ENCODE data around the gene HIC2.
"Not testable (repeated sequence)": the region's sequence is repeated elsewhere in the genome, so short reads cannot be mapped to it uniquely, and the experiment has no call there.

HIC2 gene

GRCh38 chr22:21472984-21473383 lies 55.8 kb downstream of the HIC2 start:
- POLR2A ChIA-PET; H3K27ac ChIP-seq (ENCODE audit: extremely low read depth, low read depth, low read length); H3K4me1 ChIP-seq (ENCODE audit: control insufficient read depth, insufficient read depth, low read length); CTCF ChIA-PET; H3K36me3 ChIP-seq (ENCODE audit: control insufficient read depth in 2 of 2, insufficient read depth in 1 of 2, low read length in 2 of 2); H3K4me3 ChIP-seq (ENCODE audit: low read depth, low read length); H3K9me3 ChIP-seq (ENCODE audit: control insufficient read depth, insufficient read depth, low read depth, low read length): not testable (repeated sequence)

GRCh38 chr22:21473664-21474063 lies 56.5 kb downstream of the HIC2 start:
- H3K4me1 ChIP-seq (ENCODE audit: control insufficient read depth, insufficient read depth, low read length); POLR2A ChIA-PET; H3K9me3 ChIP-seq (ENCODE audit: control insufficient read depth, insufficient read depth, low read depth, low read length); H3K27ac ChIP-seq (ENCODE audit: extremely low read depth, low read depth, low read length); H3K36me3 ChIP-seq (ENCODE audit: control insufficient read depth in 2 of 2, insufficient read depth in 1 of 2, low read length in 2 of 2); CTCF ChIA-PET; H3K4me3 ChIP-seq (ENCODE audit: low read depth, low read length): not testable (repeated sequence)

GRCh38 chr22:21484039-21484438 lies 66.9 kb downstream of the HIC2 start:
- H3K36me3 ChIP-seq (ENCODE audit: control insufficient read depth in 2 of 2, insufficient read depth in 1 of 2, low read length in 2 of 2); POLR2A ChIA-PET; H3K9me3 ChIP-seq (ENCODE audit: control insufficient read depth, insufficient read depth, low read depth, low read length); CTCF ChIA-PET; H3K4me3 ChIP-seq (ENCODE audit: low read depth, low read length); H3K4me1 ChIP-seq (ENCODE audit: control insufficient read depth, insufficient read depth, low read length); H3K27ac ChIP-seq (ENCODE audit: extremely low read depth, low read depth, low read length): not testable (repeated sequence)

GRCh38 chr22:21487723-21488122 lies 70.6 kb downstream of the HIC2 start:
- H3K36me3 ChIP-seq (ENCODE audit: control insufficient read depth in 2 of 2, insufficient read depth in 1 of 2, low read length in 2 of 2); POLR2A ChIA-PET; CTCF ChIA-PET; H3K27ac ChIP-seq (ENCODE audit: extremely low read depth, low read depth, low read length); H3K9me3 ChIP-seq (ENCODE audit: control insufficient read depth, insufficient read depth, low read depth, low read length); H3K4me3 ChIP-seq (ENCODE audit: low read depth, low read length); H3K4me1 ChIP-seq (ENCODE audit: control insufficient read depth, insufficient read depth, low read length): not testable (repeated sequence)

GRCh38 chr22:21489149-21489680 lies 72.0 kb downstream of the HIC2 start:
- CTCF ChIA-PET; H3K4me3 ChIP-seq (ENCODE audit: low read depth, low read length); H3K4me1 ChIP-seq (ENCODE audit: control insufficient read depth, insufficient read depth, low read length); POLR2A ChIA-PET; H3K27ac ChIP-seq (ENCODE audit: extremely low read depth, low read depth, low read length); H3K9me3 ChIP-seq (ENCODE audit: control insufficient read depth, insufficient read depth, low read depth, low read length); H3K36me3 ChIP-seq (ENCODE audit: control insufficient read depth in 2 of 2, insufficient read depth in 1 of 2, low read length in 2 of 2): not testable (repeated sequence)

- CTCF ChIA-PET; H3K27ac ChIP-seq (ENCODE audit: extremely low read depth, low read depth, low read length); H3K4me3 ChIP-seq (ENCODE audit: low read depth, low read length); H3K36me3 ChIP-seq (ENCODE audit: control insufficient read depth in 2 of 2, insufficient read depth in 1 of 2, low read length in 2 of 2); H3K4me1 ChIP-seq (ENCODE audit: control insufficient read depth, insufficient read depth, low read length); H3K9me3 ChIP-seq (ENCODE audit: control insufficient read depth, insufficient read depth, low read depth, low read length); POLR2A ChIA-PET: not testable (repeated sequence)
Measured at GRCh38 chr22:21490556-21490955, 73.4 kb downstream of the HIC2 start.

- POLR2A ChIA-PET; CTCF ChIA-PET; H3K4me3 ChIP-seq (ENCODE audit: low read depth, low read length); H3K4me1 ChIP-seq (ENCODE audit: control insufficient read depth, insufficient read depth, low read length); H3K9me3 ChIP-seq (ENCODE audit: control insufficient read depth, insufficient read depth, low read depth, low read length); H3K36me3 ChIP-seq (ENCODE audit: control insufficient read depth in 2 of 2, insufficient read depth in 1 of 2, low read length in 2 of 2); H3K27ac ChIP-seq (ENCODE audit: extremely low read depth, low read depth, low read length): not testable (repeated sequence)
Measured at GRCh38 chr22:21492271-21492670, 75.1 kb downstream of the HIC2 start.

GRCh38 chr22:21493789-21494782 lies 76.9 kb downstream of the HIC2 start:
- H3K36me3 ChIP-seq (ENCODE audit: control insufficient read depth in 2 of 2, insufficient read depth in 1 of 2, low read length in 2 of 2); H3K9me3 ChIP-seq (ENCODE audit: control insufficient read depth, insufficient read depth, low read depth, low read length): not testable (repeated sequence)

GRCh38 chr22:21497984-21498383 lies 80.8 kb downstream of the HIC2 start:
- H3K9me3 ChIP-seq (ENCODE audit: control insufficient read depth, insufficient read depth, low read depth, low read length); H3K4me1 ChIP-seq (ENCODE audit: control insufficient read depth, insufficient read depth, low read length); H3K36me3 ChIP-seq (ENCODE audit: control insufficient read depth in 2 of 2, insufficient read depth in 1 of 2, low read length in 2 of 2); H3K4me3 ChIP-seq (ENCODE audit: low read depth, low read length); CTCF ChIA-PET; POLR2A ChIA-PET; H3K27ac ChIP-seq (ENCODE audit: extremely low read depth, low read depth, low read length): not testable (repeated sequence)

More at GRCh38 chr22:21493789-21494782, 76.9 kb downstream of the HIC2 start:
- CTCF ChIA-PET; H3K4me3 ChIP-seq (ENCODE audit: low read depth, low read length); H3K4me1 ChIP-seq (ENCODE audit: control insufficient read depth, insufficient read depth, low read length); H3K27ac ChIP-seq (ENCODE audit: extremely low read depth, low read depth, low read length); POLR2A ChIA-PET: not testable (repeated sequence)

GRCh38 chr22:21498489-21498888 lies 81.3 kb downstream of the HIC2 start:
- H3K9me3 ChIP-seq (ENCODE audit: control insufficient read depth, insufficient read depth, low read depth, low read length); CTCF ChIA-PET; POLR2A ChIA-PET; H3K4me3 ChIP-seq (ENCODE audit: low read depth, low read length); H3K36me3 ChIP-seq (ENCODE audit: control insufficient read depth in 2 of 2, insufficient read depth in 1 of 2, low read length in 2 of 2); H3K27ac ChIP-seq (ENCODE audit: extremely low read depth, low read depth, low read length); H3K4me1 ChIP-seq (ENCODE audit: control insufficient read depth, insufficient read depth, low read length): not testable (repeated sequence)

- CTCF ChIA-PET; POLR2A ChIA-PET; H3K27ac ChIP-seq (ENCODE audit: extremely low read depth, low read depth, low read length); H3K36me3 ChIP-seq (ENCODE audit: control insufficient read depth in 2 of 2, insufficient read depth in 1 of 2, low read length in 2 of 2); H3K4me3 ChIP-seq (ENCODE audit: low read depth, low read length); H3K4me1 ChIP-seq (ENCODE audit: control insufficient read depth, insufficient read depth, low read length); H3K9me3 ChIP-seq (ENCODE audit: control insufficient read depth, insufficient read depth, low read depth, low read length): not testable (repeated sequence)
Measured at GRCh38 chr22:21499623-21500506, 82.7 kb downstream of the HIC2 start.

Data from HEK293 (cell line).